HepG2 (cell line): Measurements from ENCODE around the gene MCU. TPM values are rescaled to one million over a fixed set of nuclear protein-coding genes. Genes with fewer than 3 reads are reported as not detected.

Experiments used
- ARHGAP35 ChIP-seq: sonication (generic); formaldehyde crosslinking; IDR thresholded peaks from 2 replicates; pipeline ENCODE4 v1.9.0; 2022; ENCODE audit warnings: mild to moderate bottlenecking, inconsistent platforms, moderate library complexity, missing genetic modification reagents, borderline replicate concordance
- BCLAF1 ChIP-seq: fragments of 450-650 bp; IDR thresholded peaks from 2 replicates; pipeline ENCODE4 v1.6.1; 2017; ENCODE audit warnings: mild to moderate bottlenecking
- FUBP1 ChIP-seq: sonication (generic); formaldehyde crosslinking; IDR thresholded peaks from 2 replicates; pipeline ENCODE4 v1.5.1; 2020; ENCODE audit warnings: missing genetic modification reagents, mild to moderate bottlenecking, borderline replicate concordance
- KDM6A ChIP-seq: IDR thresholded peaks from 2 replicates; pipeline ENCODE4 v1.6.1; 2016; ENCODE audit warnings: low read depth
- SMAD9 ChIP-seq: sonication (generic); formaldehyde crosslinking; IDR thresholded peaks from 2 replicates; pipeline ENCODE4 v1.5.1; 2020; ENCODE audit warnings: mild to moderate bottlenecking, missing genetic modification reagents
- ZNF225 ChIP-seq: sonication (generic); formaldehyde crosslinking; IDR thresholded peaks from 2 replicates; pipeline ENCODE4 v1.4.0; 2020; ENCODE audit warnings: mild to moderate bottlenecking, missing genetic modification reagents
- ZNF343 ChIP-seq: sonication (generic); formaldehyde crosslinking; IDR thresholded peaks from 2 replicates; pipeline ENCODE4 v1.4.0; 2020; ENCODE audit warnings: mild to moderate bottlenecking, missing genetic modification reagents
- ZNF414 ChIP-seq: sonication (generic); formaldehyde crosslinking; IDR thresholded peaks from 2 replicates; pipeline ENCODE4 v1.5.0; 2020; ENCODE audit warnings: missing genetic modification reagents
- ZNF839 ChIP-seq: sonication (generic); formaldehyde crosslinking; IDR thresholded peaks from 2 replicates; pipeline ENCODE4 v1.4.0; 2020; ENCODE audit warnings: missing genetic modification reagents, mild to moderate bottlenecking, borderline replicate concordance
- polyA plus RNA-seq, 8 experiments: library from polyadenylated mRNA; depleted of rRNA in 3 of 8; stranded (reverse) in 7 of 8; unstranded in 1 of 8; fragments of >200 nt; fragmentation: Illumina TruSeq in 4 of 8; extraction: Trizol in 4 of 8; gene quantifications; 2 replicates each; pipeline versions ENCODE4 v1.2.1 to v1.2.3, GENCODE V29; 2011 to 2016; ENCODE audit warnings: low read depth in 4 of 8, missing spikeins in 1 of 8, mixed read lengths in 1 of 8; ENCODE audit not compliant: insufficient read depth in 1 of 8
- total RNA-seq, 5 experiments: library from RNA; depleted of rRNA; stranded (reverse); fragments of >200 nt; fragmentation: Illumina TruSeq; extraction: Trizol; gene quantifications; 2 replicates each; pipeline ENCODE4 v1.2.3, GENCODE V29; 2016; ENCODE audit warnings: low read depth in 1 of 5

The MCU gene
- total and polyA plus RNA-seq, 2 of the 13 experiments (the other 11 are each of a cell fraction or from before 2014, with no cell fraction given): 25.9 to 64.5 TPM

- no peak for TF ChIP-seq SMAD9
- no peak for TF ChIP-seq FUBP1 (CRISPR knock-in tag)
- no peak for TF ChIP-seq BCLAF1
- no peak for TF ChIP-seq ARHGAP35 (CRISPR knock-in tag)
- no peak for TF ChIP-seq ZNF414
- TF ChIP-seq ZNF225: no peak
- no peak for TF ChIP-seq ZNF839 (CRISPR knock-in tag)
- TF ChIP-seq ZNF343 (CRISPR knock-in tag): no peak
- TF ChIP-seq KDM6A (CRISPR knock-in tag): no peak
Observed at GRCh38 chr10:72812753-72813430, 120.9 kb downstream of the MCU start (continued).
